HG03558 (cell line): ENCODE results near the gene ERC2.

Experiments used
- ATAC-seq: cut with Tn5 transposase; IDR thresholded peaks from one replicate; pipeline ENCODE4 v1.9.1; 2021; ENCODE audit warnings: moderate number of reproducible peaks; ENCODE audit not compliant: unreplicated experiment; ENCODE audit errors: extremely low read depth

The ERC2 gene

DNA sequence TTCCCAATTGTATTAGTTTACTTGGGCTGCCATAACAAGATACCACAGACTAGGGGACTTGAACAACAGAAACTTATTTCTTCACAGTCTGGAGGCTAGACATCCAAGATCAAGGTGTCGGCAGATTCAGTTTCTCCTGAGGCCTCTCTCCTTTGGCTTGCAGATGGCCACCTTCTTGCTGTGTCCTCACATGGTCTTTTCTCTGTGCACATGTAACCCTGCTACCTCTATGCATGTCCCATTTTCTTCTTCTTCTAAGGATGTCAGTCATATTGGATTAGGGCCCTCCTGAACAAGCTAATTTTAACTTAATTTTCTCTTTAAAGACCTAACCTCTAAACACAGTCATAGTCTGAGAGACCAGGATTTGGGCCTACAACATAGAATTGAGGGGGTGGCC is 644.4 kb downstream of the ERC2 start:
- no peak for ATAC-seq

DNA sequence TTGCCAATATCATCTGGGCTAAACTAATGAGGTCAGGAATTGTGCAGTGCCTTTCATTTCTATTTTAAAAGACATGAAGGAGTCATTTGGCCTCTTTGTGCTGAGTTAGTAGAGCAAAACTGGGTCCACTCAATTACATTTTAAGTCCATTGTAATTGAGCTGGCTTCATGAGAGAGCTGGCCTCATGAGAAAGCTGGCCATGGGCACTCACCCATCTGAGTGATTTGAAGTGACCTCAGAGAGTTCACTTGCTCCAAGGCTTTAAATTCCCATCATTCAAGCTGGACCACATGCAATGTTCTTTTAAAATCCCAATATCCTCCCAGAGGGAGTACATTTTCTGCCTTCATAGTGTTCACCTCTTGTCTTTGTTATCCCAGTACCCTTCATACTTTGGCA is 645.3 kb downstream of the ERC2 start:
- no peak for ATAC-seq

DNA sequence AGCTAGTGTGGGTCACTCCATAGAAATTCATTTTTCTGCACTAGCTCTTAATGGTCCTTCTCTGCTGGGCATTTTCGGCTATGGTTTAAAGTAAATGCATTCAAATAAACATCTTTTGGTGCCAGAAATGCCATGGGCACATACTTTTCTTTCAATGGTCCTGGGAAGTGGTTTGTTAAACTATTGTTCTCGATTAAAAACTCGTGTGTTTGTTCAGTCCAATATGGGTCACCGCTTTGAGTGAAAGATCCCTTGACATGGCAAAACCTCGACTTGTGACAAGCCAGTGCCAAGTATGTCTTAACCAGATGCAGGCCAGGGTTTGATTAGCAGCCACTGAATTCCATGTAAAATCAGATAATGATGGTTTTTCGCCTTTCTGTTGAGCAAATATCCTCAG is 649.3 kb downstream of the ERC2 start:
- ATAC-seq = no peak

DNA sequence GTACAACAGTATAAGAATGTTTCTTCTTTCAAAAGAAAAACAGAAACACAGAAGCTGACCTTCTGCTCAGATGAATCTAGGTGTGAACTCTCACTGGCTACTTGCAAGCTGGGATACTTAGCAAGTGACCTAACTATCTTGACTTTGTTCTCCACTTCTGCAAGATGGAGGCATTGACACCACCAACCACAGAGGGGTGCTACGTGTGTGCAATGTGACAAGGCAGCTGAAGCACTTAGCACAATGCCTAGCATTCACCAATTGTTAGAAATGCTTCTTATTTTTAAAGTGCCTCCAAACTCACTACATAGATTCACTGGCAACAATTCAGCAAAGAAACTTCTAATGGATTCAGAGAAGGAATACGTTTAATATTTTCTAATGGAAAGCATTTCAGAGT is 649.8 kb downstream of the ERC2 start:
- ATAC-seq = no peak

DNA sequence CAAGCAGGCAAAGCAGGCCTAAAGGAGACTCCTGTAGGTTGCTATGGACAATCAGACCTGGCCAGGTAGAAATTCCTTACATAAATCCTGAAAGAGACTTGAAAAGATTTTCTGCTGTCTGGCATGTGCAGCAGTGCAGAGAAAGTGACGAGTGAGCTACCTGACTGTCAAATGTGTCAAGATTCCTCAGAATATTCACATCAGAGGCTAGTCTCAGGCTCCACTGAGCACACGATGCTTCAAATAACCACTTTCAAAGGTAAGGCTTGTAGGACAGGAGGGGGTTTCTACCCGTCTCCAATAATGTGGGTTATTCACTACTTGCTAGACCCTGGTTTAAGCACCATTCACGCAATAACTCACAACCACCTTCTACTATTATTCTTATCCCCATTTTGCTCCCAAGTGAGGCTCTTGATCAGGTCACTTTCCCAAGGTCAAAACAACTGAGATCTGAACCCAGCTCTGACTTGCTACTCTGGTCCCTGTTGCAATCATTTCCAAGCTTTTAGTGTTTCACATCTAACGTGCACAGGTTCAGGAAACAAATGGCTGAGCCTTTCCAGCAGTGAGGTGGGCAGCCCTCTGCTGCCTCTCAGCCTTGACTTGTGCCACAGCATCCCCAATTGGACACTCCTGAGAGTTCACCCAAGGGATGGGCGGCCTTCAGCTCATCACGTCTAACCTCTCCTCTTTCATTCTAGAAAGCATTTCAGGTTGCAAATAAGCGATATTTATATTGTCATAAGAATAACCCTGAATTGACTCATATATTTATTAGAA is 651.3 kb downstream of the ERC2 start:
- no peak for ATAC-seq

DNA sequence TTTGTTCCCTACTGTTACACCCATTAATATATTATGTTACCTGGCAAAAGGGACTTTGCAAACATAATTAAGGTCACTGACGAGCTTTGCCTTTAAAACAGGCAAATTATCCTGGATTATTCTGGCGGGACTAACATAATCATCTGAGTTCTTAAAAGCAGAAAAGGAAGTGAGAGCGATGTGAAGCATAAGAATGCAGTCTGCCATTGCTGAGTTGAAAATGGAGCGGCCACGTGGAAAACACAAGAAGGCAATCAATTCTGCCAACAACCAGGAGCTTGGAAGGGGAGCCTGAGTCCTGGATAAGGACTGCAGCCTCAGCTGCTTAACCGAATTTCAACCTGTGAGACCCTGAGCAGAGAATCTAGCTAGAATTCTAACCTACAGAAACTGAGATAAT is 653.0 kb downstream of the ERC2 start:
- ATAC-seq = no peak

DNA sequence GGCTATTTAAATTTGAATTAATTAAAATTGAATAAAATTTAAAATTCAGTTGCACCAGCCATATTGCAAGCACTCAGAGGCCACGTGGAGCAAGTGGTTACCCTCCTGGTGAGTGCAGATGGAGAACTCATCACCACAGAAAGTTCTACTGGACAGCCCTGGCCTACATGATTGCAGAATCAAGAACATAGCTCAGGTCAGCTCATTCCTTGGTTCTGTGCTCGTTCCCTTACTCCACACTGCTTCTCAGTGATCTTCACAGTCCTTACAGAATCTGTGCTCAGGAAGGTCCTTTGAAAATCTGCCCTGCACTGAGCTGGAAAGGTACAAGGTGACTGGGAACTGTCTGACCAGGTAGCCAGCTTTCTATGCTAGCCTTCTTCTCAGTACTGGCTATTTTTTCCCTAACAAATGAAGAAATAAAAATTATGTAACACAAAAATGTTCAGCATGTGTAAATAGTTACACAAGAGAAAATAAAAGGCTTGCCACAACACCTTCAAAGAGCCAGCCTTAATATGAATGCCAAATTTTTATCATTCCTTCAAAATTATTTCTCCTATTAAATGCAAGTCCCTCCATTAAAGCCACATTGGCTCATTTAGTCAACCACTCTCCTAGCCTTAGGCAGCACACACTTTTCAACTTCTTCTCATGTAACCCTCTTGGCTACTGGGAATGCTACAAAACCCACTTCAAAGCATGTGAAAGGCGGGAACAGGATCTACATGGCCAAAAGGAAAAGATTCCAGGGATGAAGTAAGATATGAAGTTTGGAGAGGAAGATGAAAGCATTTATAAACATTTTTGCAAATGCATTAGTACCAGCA is 654.8 kb downstream of the ERC2 start:
- ATAC-seq = no peak

DNA sequence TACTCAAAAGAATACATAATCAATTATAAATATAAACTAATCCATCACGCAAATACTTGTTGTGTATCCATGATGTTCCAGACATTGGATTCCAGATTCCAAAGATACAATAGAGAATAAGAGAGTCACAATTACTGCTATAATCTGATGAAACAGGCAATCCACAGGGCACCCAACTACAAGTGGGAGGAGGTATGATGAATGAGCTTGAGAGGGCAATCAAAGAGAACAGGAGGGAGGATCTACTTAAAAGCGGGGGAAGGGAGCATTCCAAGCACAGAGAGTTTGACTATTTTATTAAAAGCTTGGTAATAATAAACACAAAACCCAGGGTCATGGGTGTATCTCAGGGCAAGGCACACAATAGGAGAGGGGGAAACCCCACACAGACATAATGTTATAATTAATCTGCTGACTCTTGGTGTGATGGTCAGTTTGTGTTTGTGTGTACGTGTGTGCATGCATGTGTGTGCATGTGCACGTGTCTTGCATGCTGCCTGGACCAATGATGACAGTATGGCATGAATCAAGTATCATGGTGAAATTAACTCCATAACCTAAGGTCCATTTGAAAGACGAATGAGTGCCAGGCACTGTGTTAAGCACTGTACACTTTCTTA is 655.8 kb downstream of the ERC2 start:
- ATAC-seq = no peak

DNA sequence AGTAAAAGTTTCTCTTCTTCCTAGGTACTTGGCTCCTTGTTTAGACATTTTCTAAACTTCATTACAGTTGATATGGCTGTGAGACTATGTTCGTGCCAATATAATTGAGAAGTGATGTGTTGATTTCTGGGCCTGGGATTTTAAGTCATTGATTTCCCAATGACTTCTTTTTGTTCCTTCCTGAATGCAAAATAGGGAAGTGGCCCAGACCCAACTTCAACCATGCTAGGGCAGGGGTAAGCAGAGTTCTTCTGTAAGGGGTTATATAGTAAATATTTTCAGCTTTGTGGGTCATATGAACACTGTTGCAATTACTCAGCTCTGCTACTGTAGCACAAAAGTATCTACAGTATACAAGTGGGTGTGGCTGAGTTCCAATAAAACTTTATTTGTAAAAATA is 661.1 kb downstream of the ERC2 start:
- no peak for ATAC-seq

DNA sequence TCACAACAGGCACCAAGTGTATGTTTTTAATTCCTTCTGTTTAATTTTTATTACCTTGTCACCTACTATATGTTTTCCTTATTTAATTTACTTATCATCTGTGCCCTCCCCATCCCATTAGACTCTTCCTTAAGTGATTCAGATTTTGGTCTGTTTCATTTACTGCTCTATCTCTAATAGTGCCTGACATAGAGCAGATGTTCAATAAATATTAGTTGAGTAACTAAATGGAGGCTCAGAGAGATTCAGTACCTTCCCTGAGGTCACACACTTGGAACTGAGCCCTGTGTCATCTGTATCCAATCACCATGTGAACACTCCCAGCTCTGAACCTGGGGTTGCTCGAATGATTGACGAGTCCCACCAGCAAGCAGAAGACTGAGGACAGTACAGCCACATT is 663.1 kb downstream of the ERC2 start:
- ATAC-seq = no peak

DNA sequence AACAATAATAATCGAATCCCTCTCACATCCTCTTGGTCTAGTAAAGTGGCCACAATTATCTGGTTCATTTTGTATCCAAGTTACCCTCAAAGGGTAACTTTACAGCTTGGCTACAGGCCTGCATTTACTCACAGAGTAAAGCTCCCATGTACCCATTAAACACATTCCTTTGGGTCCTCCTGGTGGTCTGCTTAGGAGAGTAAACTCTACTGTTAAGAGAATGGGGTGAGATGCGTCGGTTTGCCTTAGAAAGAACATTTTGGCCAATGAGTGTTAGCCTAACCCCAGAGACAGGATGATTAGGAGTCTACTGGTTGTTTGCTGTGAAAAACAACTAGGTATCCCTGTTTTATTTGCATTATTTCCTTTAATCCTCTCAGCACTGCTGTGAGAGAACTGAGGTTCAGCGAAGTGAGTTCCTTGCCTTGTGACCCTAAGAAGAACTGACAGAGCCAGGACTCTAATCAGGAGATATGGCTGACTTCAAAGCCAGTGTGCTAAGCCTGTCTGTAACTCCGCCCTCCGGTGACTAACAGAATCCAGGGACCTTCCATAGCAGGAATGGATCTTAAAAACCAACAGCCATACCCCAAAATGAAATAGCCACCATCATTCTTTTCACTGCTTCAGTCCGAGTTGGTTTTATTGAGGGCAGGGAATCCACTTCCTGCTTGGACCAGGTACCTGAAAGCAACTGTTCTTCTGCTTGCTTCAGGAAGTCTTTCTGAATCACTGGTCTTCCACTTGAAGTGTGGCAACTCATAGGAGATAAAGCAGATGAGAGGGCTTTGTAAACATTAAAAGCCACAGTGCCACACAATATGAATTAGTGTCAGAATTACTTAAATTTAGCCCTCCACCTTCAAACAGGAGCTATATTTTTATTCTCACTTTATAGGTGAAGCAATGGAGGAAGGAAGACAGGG is 663.8 kb downstream of the ERC2 start:
- ATAC-seq = no peak

DNA sequence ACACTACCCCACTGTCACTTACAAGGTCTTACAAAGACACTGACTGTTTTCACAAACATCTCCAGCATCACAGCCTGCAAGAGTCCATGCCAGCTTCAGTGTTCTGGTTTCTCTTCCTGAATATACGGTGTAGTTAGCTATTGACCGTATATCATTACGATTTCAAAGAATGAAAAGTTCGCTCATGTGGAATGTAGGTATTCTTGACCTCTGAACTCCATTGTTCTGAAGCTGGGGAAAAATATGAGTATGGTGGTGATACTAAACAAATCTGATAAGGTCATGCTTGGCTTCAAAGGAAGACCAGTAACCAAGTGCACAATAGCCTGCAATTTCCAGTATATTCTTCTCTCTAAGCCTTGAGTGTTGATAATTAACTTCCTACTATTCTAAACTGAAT is 665.5 kb downstream of the ERC2 start:
- no peak for ATAC-seq

DNA sequence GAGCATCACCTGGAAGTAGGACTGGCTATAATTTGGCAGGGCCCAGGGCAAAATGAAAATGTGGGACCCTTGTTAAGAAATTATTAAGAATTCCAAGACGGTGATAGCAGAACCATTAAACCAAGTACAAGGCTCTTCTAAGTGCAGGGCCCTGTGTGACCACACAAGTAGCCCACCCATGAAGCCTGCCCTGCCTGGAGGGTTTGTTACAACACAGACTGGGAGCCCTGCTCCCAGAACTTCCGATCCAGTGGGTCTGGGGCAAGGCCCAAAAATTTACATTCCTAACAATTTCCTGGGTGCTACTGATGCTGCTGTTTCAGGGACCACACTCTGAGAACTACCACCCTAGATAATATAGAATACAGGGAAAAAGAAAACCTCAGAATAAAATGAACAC is 666.6 kb downstream of the ERC2 start:
- no peak for ATAC-seq

DNA sequence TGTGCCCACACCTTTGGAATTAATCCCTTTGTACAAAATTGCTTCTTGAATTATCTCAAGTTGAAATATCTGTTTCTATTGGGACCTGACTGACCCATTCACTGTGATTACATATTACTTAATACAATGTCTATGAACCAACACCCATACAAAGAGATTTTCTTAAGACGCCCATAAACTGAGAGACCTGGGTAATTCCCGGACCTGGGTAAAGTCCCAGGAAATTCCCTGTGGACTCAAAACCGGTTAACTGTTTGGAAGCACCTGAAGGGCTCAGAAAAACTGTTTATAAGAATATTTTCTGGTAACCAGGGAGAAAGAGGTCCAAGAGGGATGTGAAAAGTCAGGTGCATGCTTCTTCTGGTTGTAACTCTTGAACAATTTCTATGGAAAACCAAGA is 667.2 kb downstream of the ERC2 start:
- ATAC-seq = no peak

DNA sequence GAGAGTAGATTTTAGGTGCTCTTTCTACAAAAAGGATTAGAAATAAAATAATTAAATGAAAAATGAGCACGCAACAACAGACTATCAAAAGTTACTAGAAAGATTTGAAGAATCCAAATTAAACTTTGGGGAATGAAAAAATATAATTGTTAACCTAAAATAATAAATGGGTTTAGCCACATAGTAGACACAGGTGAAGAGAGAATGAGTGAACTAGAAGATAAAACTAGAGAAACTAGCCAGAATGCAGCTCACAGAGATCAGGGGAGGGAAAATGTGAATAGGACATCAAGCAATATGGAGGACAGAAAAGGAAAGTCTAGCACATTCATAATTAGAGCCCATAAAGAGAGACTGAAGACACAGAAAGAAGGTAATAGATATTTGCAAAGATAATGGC is 670.5 kb downstream of the ERC2 start:
- no peak for ATAC-seq

DNA sequence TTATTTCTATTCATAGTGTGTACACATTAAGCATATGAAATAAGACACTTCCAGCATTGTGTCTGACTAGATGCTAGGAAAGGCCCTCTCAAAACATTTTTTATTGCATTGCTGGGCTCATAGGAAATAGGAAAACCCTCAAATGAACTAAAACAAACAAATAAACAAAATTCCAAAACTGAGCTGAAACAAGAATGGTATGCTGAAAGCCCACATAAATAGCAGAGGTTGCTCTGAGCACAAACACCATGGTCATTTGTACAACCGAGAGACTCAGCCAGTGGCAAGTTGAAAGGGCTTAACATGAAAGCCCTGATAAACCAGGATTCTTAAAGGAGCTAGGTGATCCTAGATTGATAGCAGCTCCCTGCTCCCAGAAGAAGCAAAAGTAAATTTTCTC is 671.2 kb downstream of the ERC2 start:
- ATAC-seq = no peak

DNA sequence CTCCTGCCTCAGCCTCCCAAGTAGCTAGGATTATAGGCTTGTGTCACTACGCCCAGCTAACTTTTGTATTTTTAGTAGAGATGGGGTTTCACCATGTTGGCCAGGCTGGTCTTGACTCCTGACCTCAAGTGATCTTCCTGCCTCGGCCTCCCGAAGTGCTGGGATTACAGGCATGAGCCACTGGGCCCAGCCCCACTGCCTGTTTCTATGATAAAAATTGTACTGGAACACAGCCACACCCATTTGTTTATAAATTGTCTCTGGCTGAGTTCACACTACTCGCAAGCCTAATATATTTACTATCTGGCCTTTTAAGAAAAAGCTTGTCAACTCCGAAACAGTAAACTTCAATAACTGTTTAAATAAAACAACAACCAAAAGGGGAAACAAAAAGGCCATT is 671.7 kb downstream of the ERC2 start:
- no peak for ATAC-seq

DNA sequence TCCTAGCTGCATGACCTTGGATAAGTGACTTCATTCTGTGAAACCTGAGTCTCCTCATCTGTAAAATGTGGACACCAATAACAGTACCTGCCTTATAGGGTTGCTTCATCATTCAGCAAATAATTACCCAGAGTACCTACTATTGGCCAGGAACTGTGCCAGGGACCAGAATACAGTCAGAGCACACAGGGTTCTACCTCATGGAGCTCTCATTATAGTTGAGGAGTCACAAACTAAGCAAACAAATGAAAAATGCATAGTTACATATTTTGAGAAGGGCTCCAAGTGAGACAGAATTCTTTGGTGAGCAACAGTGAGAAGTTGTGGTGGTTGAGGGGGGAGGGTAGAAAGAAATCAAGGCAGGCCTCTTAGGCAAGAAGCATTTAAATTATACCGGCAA is 672.5 kb downstream of the ERC2 start:
- no peak for ATAC-seq

DNA sequence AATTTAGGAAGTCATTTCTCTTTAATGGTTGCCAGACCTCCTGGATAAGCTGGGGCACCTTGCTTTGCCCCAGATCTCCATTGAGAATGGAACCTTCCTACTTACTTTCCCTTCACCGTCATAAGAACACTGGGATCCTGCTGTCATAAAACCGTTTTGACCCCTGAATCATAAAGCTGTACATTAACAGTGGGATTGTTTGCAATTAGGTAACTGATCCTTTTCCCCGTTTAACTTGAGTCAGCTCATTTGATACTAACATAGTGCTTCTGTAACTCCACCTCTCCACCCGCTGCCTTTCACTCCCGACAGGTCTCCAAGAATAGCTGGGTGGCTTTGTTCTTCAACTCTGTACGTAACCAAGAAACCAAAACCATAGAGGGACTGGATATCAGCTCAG is 673.0 kb downstream of the ERC2 start:
- ATAC-seq = no peak

DNA sequence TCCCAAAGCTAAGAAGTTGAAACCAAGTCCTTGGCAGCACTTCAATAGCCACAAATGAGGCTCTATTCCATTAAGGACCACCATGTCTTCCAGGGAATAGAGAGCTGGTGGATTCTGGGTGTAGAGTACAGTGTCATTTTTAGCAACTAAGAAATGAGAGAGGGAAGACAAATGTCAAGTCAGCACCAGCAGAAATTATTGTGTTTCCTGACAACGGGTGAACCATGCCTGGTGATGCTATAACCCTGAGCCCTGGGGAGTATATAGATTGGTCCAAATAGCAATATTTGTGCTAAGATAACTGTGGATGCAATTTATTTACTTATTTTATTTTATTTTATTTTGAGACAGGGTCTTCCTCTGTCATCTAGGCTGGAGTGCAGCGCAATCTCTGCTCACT is 675.5 kb downstream of the ERC2 start:
- no peak for ATAC-seq
